Prostate gland (tissue), 2 donors: ENCODE data around the gene PAPLN. TPM values are rescaled to one million over a fixed set of nuclear protein-coding genes. Genes with fewer than 3 reads are reported as not detected.

Experiments
- DNase-seq: peaks from one replicate; pipeline ENCODE4 v3.0.0-alpha.2; 2019; ENCODE audit warnings: low spot score
- H3K27ac ChIP-seq, 2 donors: fragments of 200-600 bp; sonication (generic); 2 replicates each; pipeline ENCODE4 v1.5.1; 2017 to 2019
- H3K27me3 ChIP-seq: fragments of 200-600 bp; sonication (generic); replicated peaks from 2 replicates; pipeline ENCODE4 v1.5.1; 2019; ENCODE audit not compliant: insufficient read depth
- H3K36me3 ChIP-seq, 2 donors: fragments of 200-600 bp; sonication (generic); 1 replicate in 1 of 2; 2 replicates in 1 of 2; pipeline versions ENCODE4 v1.5.1 to v1.8.1; 2017 to 2019
- H3K4me1 ChIP-seq: fragments of 200-600 bp; sonication (generic); replicated peaks from 2 replicates; pipeline ENCODE4 v1.5.1; 2019
- H3K4me3 ChIP-seq, 2 donors: fragments of 200-600 bp; sonication (generic); 2 replicates each; pipeline ENCODE4 v1.5.1; 2017 to 2019
- H3K9me3 ChIP-seq: fragments of 200-600 bp; sonication (generic); 2 replicates; pipeline ENCODE4 v1.5.1; 2017
- POLR2A ChIP-seq: fragments of 450-650 bp; IDR thresholded peaks from one replicate; pipeline ENCODE4 v1.6.1; 2016; ENCODE audit warnings: antibody characterized with exemption, mild to moderate bottlenecking
- POLR2AphosphoS5 ChIP-seq: sonication (generic); formaldehyde crosslinking; IDR thresholded peaks from one replicate; pipeline ENCODE4 v1.6.1; 2017; ENCODE audit warnings: antibody characterized with exemption
- WGBS: methylation state at CpG from one replicate; pipeline ENCODE4 v1.1.5; 2018; 5-methylcytosine and 5-hydroxymethylcytosine counted together
- intact Hi-C: fragments of 100-400 bp; cut with DNase I; formaldehyde crosslinking; loops from one replicate; pipeline ENCODE4 v1.14.2; 2022
- total RNA-seq, 2 donors: library from RNA; depleted of rRNA; stranded (reverse); fragments of >200 nt; gene quantifications; one replicate each; pipeline ENCODE4 v1.1.0, GENCODE V29; 2016
- TF ChIP-seq, protein P1 (sequence below), 4 experiments: fragments of 200-600 bp in 2 of 4; fragments of 450-650 bp in 2 of 4; sonication (generic) in 2 of 4; IDR thresholded peaks; 1 replicate in 3 of 4; 2 replicates in 1 of 4; pipeline ENCODE4 v1.5.1; 2016 to 2019; ENCODE audit warnings: antibody characterized with exemption in 4 of 4, mild to moderate bottlenecking in 2 of 4, moderate library complexity in 2 of 4

PAPLN gene
- total RNA-seq, 2 donors from 2014 or later = 10.7 to 33.1 TPM

GRCh38 chr14:73287071-73287470, 49.8 kb downstream of the PAPLN start:
- peak; percentile 45 for TF ChIP-seq POLR2AphosphoS5
- TF ChIP-seq, protein P1, sequence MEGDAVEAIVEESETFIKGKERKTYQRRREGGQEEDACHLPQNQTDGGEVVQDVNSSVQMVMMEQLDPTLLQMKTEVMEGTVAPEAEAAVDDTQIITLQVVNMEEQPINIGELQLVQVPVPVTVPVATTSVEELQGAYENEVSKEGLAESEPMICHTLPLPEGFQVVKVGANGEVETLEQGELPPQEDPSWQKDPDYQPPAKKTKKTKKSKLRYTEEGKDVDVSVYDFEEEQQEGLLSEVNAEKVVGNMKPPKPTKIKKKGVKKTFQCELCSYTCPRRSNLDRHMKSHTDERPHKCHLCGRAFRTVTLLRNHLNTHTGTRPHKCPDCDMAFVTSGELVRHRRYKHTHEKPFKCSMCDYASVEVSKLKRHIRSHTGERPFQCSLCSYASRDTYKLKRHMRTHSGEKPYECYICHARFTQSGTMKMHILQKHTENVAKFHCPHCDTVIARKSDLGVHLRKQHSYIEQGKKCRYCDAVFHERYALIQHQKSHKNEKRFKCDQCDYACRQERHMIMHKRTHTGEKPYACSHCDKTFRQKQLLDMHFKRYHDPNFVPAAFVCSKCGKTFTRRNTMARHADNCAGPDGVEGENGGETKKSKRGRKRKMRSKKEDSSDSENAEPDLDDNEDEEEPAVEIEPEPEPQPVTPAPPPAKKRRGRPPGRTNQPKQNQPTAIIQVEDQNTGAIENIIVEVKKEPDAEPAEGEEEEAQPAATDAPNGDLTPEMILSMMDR (IDR thresholded peaks at IDR 0.05) = no peak
- no peak overlapping the region for H3K27ac ChIP-seq
- no peaks in the 10 kb centered on the region for H3K4me1 ChIP-seq
- no peaks in the 10 kb centered on the region for H3K9me3 ChIP-seq
- H3K36me3 ChIP-seq = no peaks in the 10 kb centered on the region
- no peaks in the 10 kb centered on the region for H3K27me3 ChIP-seq
- 30% methylated on average over 5 of the region's 5 CpGs for WGBS
- intact Hi-C loops = loop anchor here (5.0 kb wide), 1 partner anchor 115 kb away; no protein-coding TSS in a partner anchor
- DNase-seq = peak; percentile 25
- no peak overlapping the region for H3K4me3 ChIP-seq

DNA sequence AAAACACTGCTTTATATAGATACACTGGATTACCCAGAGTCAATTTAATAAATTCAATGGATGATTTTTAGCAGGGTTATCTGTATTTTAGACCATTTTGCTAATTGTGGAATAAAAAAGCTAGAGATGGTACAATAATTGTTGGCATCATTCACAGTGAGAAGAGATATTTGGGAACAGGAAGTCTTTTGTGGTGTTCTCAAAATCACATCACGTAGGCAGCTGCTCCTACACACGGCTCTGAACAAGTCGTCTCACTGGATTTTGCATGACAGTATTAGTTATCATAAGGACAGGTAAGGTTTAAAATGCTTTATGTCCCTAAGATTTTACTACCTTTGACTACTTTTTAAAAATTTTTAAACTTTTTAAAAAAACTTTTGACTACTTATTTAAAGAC, 52.0 kb downstream of the PAPLN start:
- Histone ChIP-seq H3K27me3 (no peaks in the 10 kb centered on the region), H3K9me3 (no peaks in the 10 kb centered on the region), H3K4me3 (no peak overlapping the region), H3K4me1 (no peaks in the 10 kb centered on the region), H3K27ac (no peak overlapping the region), H3K36me3 (no peaks in the 10 kb centered on the region)
- TF ChIP-seq, protein P1 (IDR thresholded peaks at IDR 0.05) = no peak
- TF ChIP-seq POLR2AphosphoS5 (no peak), POLR2A (no peak)
- WGBS = 46% methylated on average over 3 of the region's 3 CpGs
- DNase-seq = no peak
- intact Hi-C loops = loop anchor here (5.0 kb wide), 1 partner anchor 117 kb away; no protein-coding TSS in a partner anchor

DNA sequence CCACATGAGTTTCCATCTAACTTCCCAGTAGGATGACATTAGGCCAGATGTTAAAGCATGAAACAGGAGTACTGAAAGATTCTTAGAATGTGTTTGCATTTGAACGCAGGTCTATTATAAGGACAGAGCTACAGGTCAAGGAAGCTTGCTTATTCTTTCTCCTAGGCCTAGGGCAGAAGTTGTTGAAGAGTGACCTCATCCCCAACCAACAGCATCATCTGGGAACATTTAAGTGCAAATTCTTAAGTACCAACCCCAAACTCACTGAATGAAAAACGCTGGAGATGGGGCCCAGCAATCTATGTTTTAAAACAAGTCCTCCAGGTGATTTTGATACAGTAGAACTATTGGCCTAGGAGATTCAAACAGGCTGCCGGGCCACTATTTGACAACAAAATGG, 52.4 kb downstream of the PAPLN start:
- Histone ChIP-seq H3K27ac (no peak overlapping the region), H3K27me3 (no peaks in the 10 kb centered on the region), H3K4me3 (no peak overlapping the region), H3K4me1 (no peaks in the 10 kb centered on the region), H3K36me3 (no peaks in the 10 kb centered on the region), H3K9me3 (no peaks in the 10 kb centered on the region)
- TF ChIP-seq, protein P1 (IDR thresholded peaks at IDR 0.05) = no peak
- TF ChIP-seq POLR2A (no peak), POLR2AphosphoS5 (no peak)
- intact Hi-C loops = loop anchor here (5.0 kb wide), 1 partner anchor 117 kb away; no protein-coding TSS in a partner anchor
- 78% methylated on average over 3 of the region's 3 CpGs for WGBS
- no peak for DNase-seq

DNA sequence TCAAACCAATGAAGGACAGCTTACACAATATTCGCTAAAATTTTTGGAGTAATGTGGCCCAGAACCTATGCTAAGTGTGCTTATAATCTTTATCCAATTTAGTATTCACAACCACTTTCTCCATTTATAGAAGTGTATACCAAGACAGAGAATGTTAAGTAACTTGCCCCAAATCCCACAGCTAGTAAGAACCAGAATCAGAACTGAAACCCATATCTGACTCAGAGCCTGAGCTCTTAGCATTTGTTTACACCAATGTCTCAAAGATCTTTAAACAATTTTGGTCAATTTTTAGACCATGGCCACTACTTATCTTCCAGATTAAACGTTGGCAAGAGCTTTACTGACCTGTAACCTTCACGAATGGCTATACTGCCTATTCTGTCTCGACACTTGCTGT, 53.0 kb downstream of the PAPLN start:
- Histone ChIP-seq H3K4me1 (no peaks in the 10 kb centered on the region), H3K4me3 (no peak overlapping the region), H3K36me3 (no peaks in the 10 kb centered on the region), H3K27ac (no peak overlapping the region), H3K27me3 (no peaks in the 10 kb centered on the region), H3K9me3 (no peaks in the 10 kb centered on the region)
- no peak for TF ChIP-seq POLR2AphosphoS5
- no peak for TF ChIP-seq POLR2A
- DNase-seq = no peak
- 69% methylated on average over 4 of the region's 4 CpGs for WGBS
- intact Hi-C loops = no loop called here

DNA sequence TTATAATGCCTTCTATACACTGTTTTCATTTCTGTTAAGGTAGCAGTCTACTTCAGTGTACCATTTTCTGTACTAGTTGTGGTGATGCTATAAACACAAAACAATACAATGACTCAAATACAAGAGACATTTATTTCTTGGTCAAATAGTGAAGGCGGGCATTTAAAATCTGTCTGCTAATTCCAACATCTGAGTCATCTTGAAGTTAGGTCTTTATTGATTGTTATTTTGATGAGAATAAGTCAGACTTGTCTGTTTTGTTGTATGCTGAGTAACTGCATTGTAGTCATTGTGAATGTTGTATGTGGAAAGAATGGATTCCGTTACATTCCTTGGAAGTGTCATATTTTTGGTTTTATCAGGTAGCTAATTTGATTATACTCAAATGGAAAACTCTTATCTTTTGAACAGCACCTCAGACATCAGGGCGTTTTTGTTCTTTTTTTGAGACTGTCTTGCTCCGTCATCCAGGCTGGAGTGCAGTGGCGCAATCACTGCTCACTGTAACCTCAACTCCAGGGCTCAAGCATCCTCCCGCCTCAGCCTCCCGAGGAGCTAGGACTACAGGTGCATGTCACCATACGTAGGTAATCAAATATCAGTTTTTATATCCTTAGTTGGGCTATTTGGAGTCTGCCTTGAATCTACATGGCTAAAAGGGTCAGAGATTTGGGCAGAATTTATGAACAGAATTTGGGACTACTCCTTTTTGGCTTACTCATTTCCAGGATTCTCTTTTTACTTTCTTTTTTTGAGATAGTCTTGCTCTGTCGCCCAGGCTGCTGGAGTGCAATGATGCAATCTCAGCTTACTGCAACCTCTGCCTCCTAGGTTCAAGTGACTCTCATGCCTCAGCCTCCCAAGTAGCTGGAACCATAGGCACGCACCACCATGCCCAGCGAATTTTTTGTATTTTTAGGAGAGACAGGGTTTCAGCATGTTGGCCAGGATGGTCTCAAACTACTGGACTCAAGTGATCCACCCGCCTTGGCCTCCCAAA, 56.8 kb downstream of the PAPLN start:
- no peak for DNase-seq
- intact Hi-C loops = no loop called here
- H3K36me3 ChIP-seq = no peaks in the 10 kb centered on the region
- H3K4me3 ChIP-seq = no peak overlapping the region
- no peaks in the 10 kb centered on the region for H3K9me3 ChIP-seq
- H3K4me1 ChIP-seq = no peaks in the 10 kb centered on the region
- H3K27me3 ChIP-seq = no peaks in the 10 kb centered on the region
- no peak overlapping the region for H3K27ac ChIP-seq
- WGBS = 97% methylated on average over 12 of the region's 12 CpGs
- TF ChIP-seq POLR2A = no peak
- no peak for TF ChIP-seq POLR2AphosphoS5
- TF ChIP-seq, protein P1 (IDR thresholded peaks at IDR 0.05) = no peak
